ENCODE measurements around the gene CD7. TPM values are rescaled to one million over a fixed set of nuclear protein-coding genes. Genes with fewer than 3 reads are reported as not detected.

The CD7 gene
- total and polyA plus RNA-seq, 2 donors (not counting 1 experiment from before 2014, with no cell fraction given), result 0.67 to 1.3 TPM

DNA sequence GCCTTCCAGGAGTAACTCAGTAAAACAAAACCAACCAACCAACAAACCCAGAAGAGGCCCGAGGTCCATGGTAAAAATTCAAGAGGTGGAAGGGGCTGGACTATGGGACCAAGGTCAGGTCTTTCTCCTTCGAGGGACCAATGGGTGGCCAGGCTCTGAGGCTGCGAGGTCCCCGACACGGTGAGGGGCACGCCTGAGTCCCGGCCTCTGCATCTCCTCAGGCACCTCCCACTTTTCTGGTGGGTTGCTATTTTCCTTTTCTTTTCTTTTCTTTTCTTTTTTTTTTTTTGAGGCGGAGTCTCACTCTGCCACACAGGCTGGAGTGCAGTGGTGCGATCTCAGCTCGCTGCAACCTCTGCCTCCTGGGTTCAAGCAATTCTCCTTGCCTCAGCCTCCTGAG, 18.0 kb downstream of the CD7 start:
- ATAC-seq (ENCODE audit: low read depth), result no peak
- Histone ChIP-seq H3K27ac (ENCODE audit: low read length in 2 of 2) (peak overlapping the region; percentile 99 to 100), H3K4me3 (ENCODE audit: control extremely low read depth in 1 of 5, extremely low read depth in 1 of 5, insufficient read depth in 1 of 5, low read depth in 2 of 5, low read length in 4 of 5) (no peak overlapping the region), H3K4me2 (replicated peaks; ENCODE audit: low read depth, low read length, poor library complexity, severe bottlenecking) (no peak overlapping the region), H3K79me2 (ENCODE audit: control insufficient read depth, insufficient read depth, low read length) (no peaks in the 10 kb centered on the region), H3K36me3 (replicated peaks in 1 of 2; ENCODE audit: control extremely low read depth in 1 of 2, control insufficient read depth in 1 of 2, extremely low read depth in 1 of 2, insufficient read depth in 2 of 2, low read length in 1 of 2) (no peaks in the 10 kb centered on the region), H3K27me3 (replicated peaks in 1 of 4; ENCODE audit: control extremely low read depth in 1 of 4, control insufficient read depth in 3 of 4, insufficient read depth in 4 of 4, low read length in 3 of 4) (no peaks in the 10 kb centered on the region), H3K4me1 (ENCODE audit: control insufficient read depth in 2 of 2, insufficient read depth in 2 of 2, low read length in 2 of 2) (peaks cover 52 to 70% of the 10 kb centered on the region in 2 donors), H3K9ac (ENCODE audit: low read length) (no peak overlapping the region), H2AFZ (ENCODE audit: insufficient read depth, low read depth, low read length, poor library complexity, severe bottlenecking) (no peak overlapping the region), H4K20me1 (ENCODE audit: control insufficient read depth, insufficient read depth, low read length, poor library complexity, severe bottlenecking) (no peaks in the 10 kb centered on the region), H3K9me3 (ENCODE audit: control extremely low read depth in 1 of 3, control insufficient read depth in 2 of 3, insufficient read depth in 1 of 3, low read length in 2 of 3) (no peaks in the 10 kb centered on the region)
- 64% methylated on average over 2 of the region's 10 CpGs for WGBS (ENCODE audit: insufficient coverage)
- no peak for DNase-seq
- intact Hi-C loops (cut with micrococcal nuclease), result loop anchor here (10.0 kb wide), 2 partner anchors 115 to 435 kb away; partner anchors contain the start of genes HEXD, OGFOD3 and P4HB
- Mint-ChIP-seq H3K27me3 (no peaks in the 10 kb centered on the region), H3K27ac (peak overlapping the region; percentile 100), H3K9me3 (ENCODE audit: insufficient read depth) (no peaks in the 10 kb centered on the region), H3K4me1 (peaks cover 68% of the 10 kb centered on the region), H3K4me3 (peak overlapping the region; percentile 99)
- POLR2A ChIA-PET, result interaction anchor here (0.7 to 2.9 kb wide), 3 partner anchors 26 to 78 kb away, joined by 3 to 20 read pairs (median 15); partner anchors contain the start of gene CSNK1D
- CTCF ChIA-PET, result interaction anchor here (1.4 to 6.4 kb wide), 9 partner anchors 17 to 93 kb away, joined by 3 to 68 read pairs (median 8); partner anchors contain the start of genes CD7 and SECTM1
- TF ChIP-seq, protein P1, sequence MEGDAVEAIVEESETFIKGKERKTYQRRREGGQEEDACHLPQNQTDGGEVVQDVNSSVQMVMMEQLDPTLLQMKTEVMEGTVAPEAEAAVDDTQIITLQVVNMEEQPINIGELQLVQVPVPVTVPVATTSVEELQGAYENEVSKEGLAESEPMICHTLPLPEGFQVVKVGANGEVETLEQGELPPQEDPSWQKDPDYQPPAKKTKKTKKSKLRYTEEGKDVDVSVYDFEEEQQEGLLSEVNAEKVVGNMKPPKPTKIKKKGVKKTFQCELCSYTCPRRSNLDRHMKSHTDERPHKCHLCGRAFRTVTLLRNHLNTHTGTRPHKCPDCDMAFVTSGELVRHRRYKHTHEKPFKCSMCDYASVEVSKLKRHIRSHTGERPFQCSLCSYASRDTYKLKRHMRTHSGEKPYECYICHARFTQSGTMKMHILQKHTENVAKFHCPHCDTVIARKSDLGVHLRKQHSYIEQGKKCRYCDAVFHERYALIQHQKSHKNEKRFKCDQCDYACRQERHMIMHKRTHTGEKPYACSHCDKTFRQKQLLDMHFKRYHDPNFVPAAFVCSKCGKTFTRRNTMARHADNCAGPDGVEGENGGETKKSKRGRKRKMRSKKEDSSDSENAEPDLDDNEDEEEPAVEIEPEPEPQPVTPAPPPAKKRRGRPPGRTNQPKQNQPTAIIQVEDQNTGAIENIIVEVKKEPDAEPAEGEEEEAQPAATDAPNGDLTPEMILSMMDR (IDR thresholded peaks at IDR 0.05), result no peak
- TF ChIP-seq EZH2 (IDR thresholded peaks at IDR 0.05; ENCODE audit: borderline replicate concordance, insufficient read depth, low read depth, low read length, poor library complexity, severe bottlenecking), result no peak
